GM13977 (cell line): ENCODE results near the gene ZBTB43.

Experiments
- DNase-seq: peaks from one replicate; pipeline ENCODE4 v3.0.0; 2012; ENCODE audit warnings: low spot score
- in situ Hi-C: fragments of 300-500 bp; cut with MboI; formaldehyde crosslinking; loops from one replicate; pipeline ENCODE4 v1.12.0; 2022; ENCODE audit warnings: low sequenced_read_pairs, low pct_unique_long_range_greater_than_20kb, mixed read lengths, inconsistent platforms; ENCODE audit not compliant: unreplicated experiment
- TF ChIP-seq, protein P1 (sequence below): IDR thresholded peaks from 2 replicates; pipeline ENCODE4 v1.5.1; 2012; ENCODE audit warnings: mild to moderate bottlenecking, control low read depth; ENCODE audit not compliant: insufficient read depth; ENCODE audit errors: extremely low read depth, missing control alignments

Gene ZBTB43

GRCh38 chr9:126844085-126844484 lies 39.2 kb downstream of the ZBTB43 start:
- TF ChIP-seq, protein P1, sequence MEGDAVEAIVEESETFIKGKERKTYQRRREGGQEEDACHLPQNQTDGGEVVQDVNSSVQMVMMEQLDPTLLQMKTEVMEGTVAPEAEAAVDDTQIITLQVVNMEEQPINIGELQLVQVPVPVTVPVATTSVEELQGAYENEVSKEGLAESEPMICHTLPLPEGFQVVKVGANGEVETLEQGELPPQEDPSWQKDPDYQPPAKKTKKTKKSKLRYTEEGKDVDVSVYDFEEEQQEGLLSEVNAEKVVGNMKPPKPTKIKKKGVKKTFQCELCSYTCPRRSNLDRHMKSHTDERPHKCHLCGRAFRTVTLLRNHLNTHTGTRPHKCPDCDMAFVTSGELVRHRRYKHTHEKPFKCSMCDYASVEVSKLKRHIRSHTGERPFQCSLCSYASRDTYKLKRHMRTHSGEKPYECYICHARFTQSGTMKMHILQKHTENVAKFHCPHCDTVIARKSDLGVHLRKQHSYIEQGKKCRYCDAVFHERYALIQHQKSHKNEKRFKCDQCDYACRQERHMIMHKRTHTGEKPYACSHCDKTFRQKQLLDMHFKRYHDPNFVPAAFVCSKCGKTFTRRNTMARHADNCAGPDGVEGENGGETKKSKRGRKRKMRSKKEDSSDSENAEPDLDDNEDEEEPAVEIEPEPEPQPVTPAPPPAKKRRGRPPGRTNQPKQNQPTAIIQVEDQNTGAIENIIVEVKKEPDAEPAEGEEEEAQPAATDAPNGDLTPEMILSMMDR: no peak
- DNase-seq: no peak
- in situ Hi-C loops: no loop called here

DNA sequence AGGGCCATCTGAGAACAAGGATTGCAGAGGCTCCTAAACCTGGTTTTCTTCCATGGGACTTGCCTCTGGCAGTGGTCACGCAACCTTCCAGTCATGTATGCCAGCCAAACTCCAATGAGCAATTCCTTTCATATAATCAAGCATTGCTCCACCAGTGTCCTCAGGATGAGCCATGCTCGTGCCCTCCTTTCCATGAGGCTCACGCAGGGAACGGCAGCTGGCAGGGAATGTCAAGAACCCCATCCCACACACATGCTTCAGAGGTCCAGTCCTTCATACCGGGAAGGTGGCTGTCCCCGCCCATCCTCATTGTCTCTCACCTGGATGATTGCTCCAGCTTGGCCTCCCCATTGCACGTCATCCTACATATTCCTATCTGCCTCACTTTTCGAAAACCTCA lies 42.2 kb downstream of the ZBTB43 start:
- DNase-seq: no peak
- TF ChIP-seq, protein P1: no peak
- in situ Hi-C loops: no loop called here

GRCh38 chr9:126849591-126850225 lies 44.9 kb downstream of the ZBTB43 start:
- in situ Hi-C loops: no loop called here
- TF ChIP-seq, protein P1: no peak
- no peak for DNase-seq

DNA sequence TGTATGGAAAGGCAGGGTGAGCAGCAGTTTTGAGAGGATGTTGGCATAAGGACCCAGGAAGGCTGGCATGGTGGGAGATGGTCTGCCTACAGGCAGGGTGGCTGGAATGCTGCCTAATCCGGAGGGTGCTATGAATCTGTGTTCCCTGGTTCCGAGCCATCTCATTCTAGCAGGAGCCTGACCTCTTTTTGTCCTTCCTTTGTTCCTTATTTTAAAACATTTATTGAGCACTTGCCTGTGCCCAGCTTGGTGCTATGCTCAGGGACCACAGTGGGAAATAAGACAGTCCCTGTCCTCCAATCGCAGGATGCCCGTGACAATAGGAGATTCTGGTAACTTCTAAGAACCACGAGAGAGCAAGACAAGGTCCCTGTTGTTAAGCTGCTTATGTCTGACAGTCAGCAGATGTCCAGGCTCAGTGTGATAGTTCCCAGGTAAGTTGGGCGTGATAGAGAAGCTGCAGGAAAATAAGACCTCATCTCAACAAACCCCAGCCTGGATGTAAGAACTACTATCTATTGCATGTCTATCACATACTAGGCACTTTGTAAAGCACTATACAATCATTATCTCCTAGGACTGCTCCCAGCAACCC lies 46.5 kb downstream of the ZBTB43 start:
- TF ChIP-seq, protein P1: no peak
- in situ Hi-C loops: no loop called here
- no peak for DNase-seq

GRCh38 chr9:126852086-126852688 lies 47.3 kb downstream of the ZBTB43 start:
- DNase-seq: no peak
- TF ChIP-seq, protein P1: no peak
- in situ Hi-C loops: no loop called here

DNA sequence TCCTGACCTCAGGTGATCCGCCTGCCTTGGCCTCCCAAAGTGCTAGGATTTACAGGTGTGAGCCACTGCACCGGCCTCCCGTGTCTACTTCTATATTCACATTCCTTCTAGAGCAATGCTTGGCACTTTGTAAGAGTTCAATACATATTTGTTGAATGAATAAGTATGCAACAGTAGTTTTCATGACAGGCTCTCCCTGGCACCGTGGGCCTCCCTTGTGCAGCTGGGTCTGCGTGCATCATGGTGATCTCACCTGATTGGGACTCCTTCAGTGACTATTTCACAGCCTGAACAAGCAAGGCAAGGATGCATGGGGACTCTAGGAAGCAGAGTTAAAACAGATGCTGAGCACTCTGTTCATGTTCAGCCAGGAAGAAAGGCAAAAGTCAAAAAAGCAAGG lies 48.8 kb downstream of the ZBTB43 start:
- in situ Hi-C loops: no loop called here
- no peak for DNase-seq
- TF ChIP-seq, protein P1: no peak
